HG03354 (cell line): ENCODE measurements around the gene ADGRL1.

Experiments used
- ATAC-seq: cut with Tn5 transposase; IDR thresholded peaks from one replicate; pipeline ENCODE4 v1.9.1; 2021; ENCODE audit warnings: mild to moderate bottlenecking; ENCODE audit not compliant: unreplicated experiment, poor library complexity, severe bottlenecking

The ADGRL1 gene

DNA sequence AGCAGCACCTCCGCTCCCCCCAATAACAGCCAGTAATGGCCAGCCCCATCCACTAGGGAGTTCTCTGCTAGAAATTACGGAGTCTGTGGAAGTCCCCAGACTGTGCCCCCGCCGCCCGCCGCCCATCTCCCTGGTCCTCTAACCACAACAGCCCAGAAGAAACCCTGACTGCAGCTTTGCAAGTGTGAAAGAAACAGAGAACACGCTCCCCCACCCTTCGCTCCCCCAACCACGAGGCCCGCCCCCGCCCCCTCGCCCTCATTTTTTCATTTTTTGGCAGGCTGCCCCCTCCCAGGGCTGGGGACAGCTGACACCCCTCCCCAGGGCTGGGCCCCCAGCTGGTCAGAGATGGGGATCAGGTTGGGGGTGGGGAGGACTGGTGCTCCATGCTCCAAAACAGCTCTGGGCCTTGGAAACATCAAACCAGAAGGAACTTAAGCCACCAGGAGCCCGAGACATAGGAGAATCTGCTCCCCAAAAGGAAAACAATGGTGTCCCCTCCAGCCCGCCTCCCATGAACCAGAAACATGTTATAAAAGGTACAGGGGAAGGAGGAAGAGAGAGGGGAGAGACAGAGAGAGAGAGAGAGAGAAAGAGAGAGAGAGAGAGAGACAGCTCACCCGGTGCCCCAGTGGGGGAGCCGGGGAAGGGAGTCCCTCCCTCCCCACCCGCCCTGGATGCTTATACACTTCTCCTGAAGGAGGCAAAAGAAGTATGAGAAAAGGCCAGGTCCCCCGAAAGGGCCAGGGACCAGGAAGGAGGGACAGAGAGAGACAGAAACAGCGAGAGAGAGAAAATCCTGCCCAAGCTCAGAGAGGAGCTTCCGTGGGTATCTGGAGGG is 39.8 kb downstream of the ADGRL1 start:
- ATAC-seq = no peak

GRCh38 chr19:14164724-14165493 is 41.1 kb downstream of the ADGRL1 start:
- no peak for ATAC-seq

DNA sequence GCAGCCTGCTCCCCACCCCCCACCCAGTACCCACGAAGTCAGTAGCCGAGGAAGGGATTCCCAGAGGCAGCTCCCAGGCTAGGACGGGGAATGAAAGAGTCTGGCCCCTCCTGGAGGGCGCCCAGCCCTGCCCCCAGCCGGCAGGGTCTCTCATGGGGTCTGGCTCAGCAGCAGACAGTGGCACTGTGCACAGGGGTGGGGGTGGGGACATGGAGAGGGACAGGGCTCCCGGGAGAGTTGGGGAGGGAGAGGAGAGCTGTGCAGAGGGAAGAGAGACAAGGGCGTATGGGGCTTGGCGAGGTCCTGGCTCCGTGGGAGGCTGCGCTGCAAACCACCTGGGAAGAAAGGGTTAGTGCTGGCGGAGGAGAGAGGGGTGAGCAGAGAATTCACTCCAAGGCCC is 41.9 kb downstream of the ADGRL1 start:
- ATAC-seq = no peak

- no peak for ATAC-seq
These were observed 43.1 kb downstream of the ADGRL1 start for GRCh38 chr19:14162871-14163297.

GRCh38 chr19:14161305-14161704 is 44.7 kb downstream of the ADGRL1 start:
- no peak for ATAC-seq

GRCh38 chr19:14160017-14160703 is 45.8 kb downstream of the ADGRL1 start:
- ATAC-seq = no peak

- ATAC-seq = no peak
These were observed 46.9 kb downstream of the ADGRL1 start for GRCh38 chr19:14159059-14159458.

DNA sequence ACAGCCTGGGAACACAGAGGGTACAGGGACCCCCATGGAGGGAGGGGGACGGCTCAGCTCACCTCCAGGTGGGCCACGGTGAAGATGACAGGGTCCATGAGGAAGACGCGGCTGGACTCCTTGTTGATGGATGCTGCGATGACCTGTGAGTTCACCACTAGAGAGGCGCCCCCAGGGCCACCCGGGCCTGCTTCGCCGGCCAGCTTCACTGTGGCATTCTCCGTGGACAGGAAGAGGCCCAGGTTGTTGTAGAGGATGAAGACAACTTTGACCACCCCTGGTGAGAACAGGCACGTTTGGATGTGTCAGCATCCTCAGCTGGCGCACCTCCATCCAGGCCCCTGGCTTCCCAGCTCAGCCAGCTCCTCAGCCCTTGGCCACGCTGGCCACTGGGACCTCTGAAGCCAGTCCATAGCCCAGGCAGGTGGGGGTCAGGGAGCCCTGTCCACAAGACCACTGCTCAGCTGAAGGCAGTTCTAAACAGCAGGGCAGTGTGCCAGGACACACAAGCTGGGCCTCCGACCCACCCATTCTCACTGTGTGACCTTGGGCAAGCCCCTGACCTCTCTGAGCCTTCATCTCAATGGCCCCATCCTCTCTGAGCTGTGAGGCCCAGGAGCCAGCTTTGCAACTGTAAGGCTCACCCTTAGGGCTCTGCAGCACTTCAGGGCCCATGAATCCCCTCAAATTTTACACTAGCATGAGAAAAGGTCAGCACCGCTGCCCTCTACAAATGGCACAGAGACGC is 47.5 kb downstream of the ADGRL1 start:
- no peak for ATAC-seq

DNA sequence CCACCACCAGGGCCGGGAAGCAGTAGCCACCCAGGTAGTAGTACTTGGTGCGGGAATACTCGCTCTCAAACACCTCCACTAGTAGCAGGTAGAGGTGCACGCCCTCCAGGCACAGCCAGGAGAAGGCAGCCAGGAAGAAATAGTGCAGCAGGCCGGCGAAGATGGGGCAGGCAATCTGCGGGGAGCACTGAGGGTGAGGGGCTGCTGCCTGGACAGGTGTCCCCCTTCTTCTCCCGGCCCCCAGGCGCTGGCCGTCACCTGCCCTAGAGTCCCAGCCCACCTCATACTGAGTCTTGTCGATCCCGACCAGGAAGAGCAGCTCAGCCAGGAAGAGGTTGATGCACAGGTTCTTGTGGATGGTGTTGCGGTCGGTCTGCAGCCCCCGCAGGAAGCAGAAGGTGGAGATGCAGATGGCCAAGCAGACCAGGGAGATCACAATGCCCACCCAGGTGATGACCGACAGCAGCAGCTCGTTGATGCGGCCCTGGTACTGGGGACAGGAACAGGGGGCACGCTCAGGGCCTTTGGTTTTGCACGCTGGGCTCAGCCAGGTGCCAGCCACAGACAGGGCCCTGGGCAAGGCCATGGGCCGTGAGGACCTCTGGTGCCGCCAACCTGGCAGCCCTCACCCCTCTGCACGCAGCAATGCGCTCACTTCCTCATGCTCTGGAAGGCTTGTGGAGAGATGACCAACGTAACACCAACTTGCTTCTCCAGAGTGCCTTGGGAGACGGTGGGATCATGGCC is 48.8 kb downstream of the ADGRL1 start:
- no peak for ATAC-seq

DNA sequence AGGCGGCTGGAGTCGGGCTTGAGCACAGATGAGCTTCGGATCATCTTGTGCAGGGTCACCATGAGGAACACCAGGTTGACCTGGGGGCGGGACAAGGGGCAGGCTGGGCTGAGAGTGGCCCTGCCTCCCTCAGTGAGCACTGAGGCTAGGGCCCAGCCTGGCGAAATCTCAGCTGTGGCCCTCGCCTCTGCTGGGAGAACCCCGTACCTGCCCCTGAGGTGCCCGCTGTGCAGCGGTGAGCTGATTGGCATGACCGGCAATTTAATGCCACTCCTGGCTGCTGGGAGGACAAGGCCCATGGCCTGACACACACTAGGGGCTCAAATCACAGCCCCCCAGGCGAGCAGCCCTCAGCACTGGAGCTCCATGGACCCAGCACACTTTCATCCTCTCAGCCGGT is 49.8 kb downstream of the ADGRL1 start:
- ATAC-seq = no peak

DNA sequence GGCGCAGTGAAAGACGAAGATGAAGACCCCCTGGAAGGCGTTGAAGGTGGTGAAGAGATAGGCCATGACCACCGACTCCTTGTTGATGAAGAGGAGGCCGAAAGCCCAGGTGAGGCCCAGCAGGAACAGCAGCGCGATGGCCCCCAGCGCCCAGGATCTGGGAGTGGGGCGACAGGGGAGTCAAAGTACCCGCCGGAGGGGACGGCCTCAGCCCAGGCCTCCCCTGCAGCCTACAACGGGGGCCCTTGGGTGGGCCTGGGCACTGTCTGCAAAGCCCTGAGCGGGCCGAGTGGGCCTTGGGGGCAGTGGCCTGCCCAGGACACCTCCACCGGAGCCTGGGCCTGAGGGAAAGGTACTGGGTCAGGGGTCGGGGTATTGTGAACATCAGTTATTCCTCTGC is 50.6 kb downstream of the ADGRL1 start:
- no peak for ATAC-seq

GRCh38 chr19:14152713-14153112 is 53.3 kb downstream of the ADGRL1 start:
- ATAC-seq = no peak

- ATAC-seq = no peak
These were observed 55.0 kb downstream of the ADGRL1 start for GRCh38 chr19:14150770-14151661.

GRCh38 chr19:14150041-14150769 is 55.8 kb downstream of the ADGRL1 start:
- ATAC-seq = no peak

DNA sequence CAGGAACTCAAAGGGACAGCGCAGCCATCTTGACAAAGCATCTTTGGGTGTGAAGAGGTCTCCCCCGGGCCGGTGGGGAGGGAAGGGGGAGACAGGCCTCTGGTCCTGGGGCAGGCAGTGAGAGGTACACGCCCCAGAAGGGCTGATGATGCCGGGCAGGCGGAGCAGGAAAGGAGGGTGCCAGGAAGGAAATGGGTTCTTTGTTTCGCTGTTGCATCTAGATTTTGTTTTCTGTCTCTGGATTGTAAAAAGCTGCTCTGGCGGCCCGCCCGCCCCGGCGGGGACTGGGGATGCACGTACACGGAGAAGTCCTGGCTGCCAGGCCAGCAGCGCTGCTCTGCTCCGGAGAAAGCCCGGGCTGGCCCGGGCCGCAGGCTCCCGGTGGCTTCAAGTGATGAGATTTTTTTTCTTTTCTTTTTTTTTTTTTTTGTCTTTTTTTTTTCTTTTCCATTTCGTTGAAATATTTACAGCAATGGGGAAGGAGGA is 56.4 kb downstream of the ADGRL1 start:
- ATAC-seq = no peak

DNA sequence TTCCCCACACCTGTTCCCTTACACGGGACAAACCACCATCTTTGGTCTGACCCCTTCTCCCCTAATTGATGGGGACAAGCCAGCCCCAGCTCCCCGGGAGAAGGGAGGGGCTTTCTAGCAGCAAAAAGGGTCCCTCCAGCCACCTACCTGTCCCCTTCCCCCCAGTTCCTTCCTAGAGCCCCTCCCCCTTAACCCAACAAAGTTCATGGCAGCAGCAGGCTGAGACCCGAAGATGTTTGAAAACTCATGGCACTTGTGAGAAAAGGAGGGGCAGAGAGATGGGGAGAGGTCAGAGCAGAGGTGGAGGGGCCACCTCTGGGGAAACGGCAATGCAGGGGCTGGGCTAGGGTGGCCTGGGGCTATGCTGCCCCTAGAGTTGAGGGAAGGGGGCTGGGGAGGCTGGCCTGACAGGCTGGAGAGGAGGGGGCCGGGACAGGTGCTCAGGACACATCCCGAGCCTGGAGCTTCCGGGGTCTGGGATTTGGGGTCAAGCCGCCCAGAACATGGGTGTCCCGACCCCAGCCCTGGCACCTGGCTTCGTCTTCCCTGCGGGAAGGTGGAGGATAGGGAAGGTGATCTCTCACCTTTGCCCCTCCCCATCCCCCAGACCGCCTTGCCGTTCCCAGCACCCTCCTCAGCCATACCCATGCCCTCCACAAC is 57.1 kb downstream of the ADGRL1 start:
- ATAC-seq = no peak
